ENCODE measurements around the gene ARID5A.

ARID5A gene

GRCh38 chr2:96558485-96558884 is 21.9 kb downstream of the ARID5A start:
- DNase-seq: no peak

GRCh38 chr2:96564026-96564425 is 27.5 kb downstream of the ARID5A start:
- DNase-seq: no peak

GRCh38 chr2:96564563-96564962 is 28.0 kb downstream of the ARID5A start:
- DNase-seq: no peak

GRCh38 chr2:96565111-96565510 is 28.6 kb downstream of the ARID5A start:
- DNase-seq: no peak

- DNase-seq: no peak
Measured at GRCh38 chr2:96568094-96568493, 31.5 kb downstream of the ARID5A start.

GRCh38 chr2:96574364-96574763 is 37.8 kb downstream of the ARID5A start:
- no peak for DNase-seq

GRCh38 chr2:96575785-96576456 is 39.4 kb downstream of the ARID5A start:
- DNase-seq: no peak

GRCh38 chr2:96577501-96577900 is 40.9 kb downstream of the ARID5A start:
- no peak for DNase-seq

- no peak for DNase-seq
Measured at GRCh38 chr2:96578731-96579130, 42.2 kb downstream of the ARID5A start.

GRCh38 chr2:96579422-96579821 is 42.9 kb downstream of the ARID5A start:
- DNase-seq: no peak

- DNase-seq: peak; percentile 5
Measured at GRCh38 chr2:96580771-96581170, 44.2 kb downstream of the ARID5A start.

- peak; percentile 21 for DNase-seq
Measured at GRCh38 chr2:96584017-96584416, 47.5 kb downstream of the ARID5A start.

- DNase-seq: no peak
Measured at GRCh38 chr2:96587843-96588242, 51.3 kb downstream of the ARID5A start.

- DNase-seq: no peak
Measured at GRCh38 chr2:96591054-96591453, 54.5 kb downstream of the ARID5A start.

- DNase-seq: no peak
Measured at GRCh38 chr2:96591494-96591893, 54.9 kb downstream of the ARID5A start.

GRCh38 chr2:96594282-96594681 is 57.7 kb downstream of the ARID5A start:
- DNase-seq: no peak

- no peak for DNase-seq
Measured at GRCh38 chr2:96594691-96595152, 58.2 kb downstream of the ARID5A start.

GRCh38 chr2:96596596-96596995 is 60.0 kb downstream of the ARID5A start:
- DNase-seq: no peak

- no peak for DNase-seq
Measured at GRCh38 chr2:96599941-96600340, 63.4 kb downstream of the ARID5A start.

GRCh38 chr2:96601382-96602292 is 65.1 kb downstream of the ARID5A start:
- DNase-seq: no peak
